Caco-2 (cell line): Measurements from ENCODE around the gene MOV10L1. TPM values are rescaled to one million over a fixed set of nuclear protein-coding genes. Genes with fewer than 3 reads are reported as not detected.
"Not testable (repeated sequence)": the region's sequence is repeated elsewhere in the genome, so short reads cannot be mapped to it uniquely, and the experiment has no call there.

Experiments
- BruUV-seq: library from RNA; stranded (reverse); fragments of 400-500 nt; replicated peaks from 2 replicates; lab custom pipeline; 2021; lab: Mats Ljungman, UMichigan
- CTCF ChIA-PET: fragments of 300-600 bp; sonication (Branson Sonifier 250); formaldehyde crosslinking; loops from one replicate; lab custom pipeline; 2022; ENCODE audit warnings: antibody characterized with exemption; lab: Charles Lee
- POLR2A ChIA-PET: fragments of 300-600 bp; sonication (Branson Sonifier 250); formaldehyde crosslinking; loops from one replicate; lab custom pipeline; 2022; ENCODE audit warnings: antibody characterized with exemption; lab: Charles Lee
- DNase-seq, 2 experiments: peaks; one replicate each; pipeline versions ENCODE4 v3.0.0 to v3.0.0-alpha.2; 2020 to 2022
- H3K27me3 ChIP-seq: replicated peaks from 2 replicates; pipeline ENCODE4 v1.6.0; 2011; ENCODE audit warnings: low read length; ENCODE audit not compliant: control insufficient read depth, insufficient read depth
- H3K36me3 ChIP-seq: 2 replicates; pipeline ENCODE4 v1.5.1; 2011; ENCODE audit warnings: low read length; ENCODE audit not compliant: control insufficient read depth, insufficient read depth
- H3K4me1 ChIP-seq: fragments of 250-450 bp; sonication (Bioruptor Pico); 2 replicates; pipeline ENCODE4 v1.5.1; 2020; ENCODE audit warnings: mild to moderate bottlenecking
- H3K4me3 ChIP-seq: 2 replicates; pipeline ENCODE4 v1.5.1; 2011; ENCODE audit warnings: low read depth, mild to moderate bottlenecking, control low read depth, low read length
- H3K9me3 ChIP-seq: fragments of 250-450 bp; sonication (Bioruptor Pico); 2 replicates; pipeline ENCODE4 v1.5.1; 2020; ENCODE audit warnings: mild to moderate bottlenecking, moderate library complexity
- H3K27ac Mint-ChIP-seq: one replicate; pipeline ENCODE4 v1.8.0; 2022; ENCODE audit warnings: mixed read lengths; ENCODE audit not compliant: unreplicated experiment
- H3K27me3 Mint-ChIP-seq: one replicate; pipeline ENCODE4 v1.8.0; 2022; ENCODE audit warnings: mixed read lengths; ENCODE audit not compliant: insufficient read depth, unreplicated experiment
- H3K36me3 Mint-ChIP-seq: one replicate; pipeline ENCODE4 v1.8.0; 2022; ENCODE audit warnings: mild to moderate bottlenecking, mixed read lengths; ENCODE audit not compliant: insufficient read depth, unreplicated experiment
- H3K4me1 Mint-ChIP-seq: one replicate; pipeline ENCODE4 v1.8.0; 2022; ENCODE audit warnings: low read depth, mixed read lengths; ENCODE audit not compliant: unreplicated experiment
- H3K4me3 Mint-ChIP-seq: one replicate; pipeline ENCODE4 v1.8.0; 2022; ENCODE audit warnings: mild to moderate bottlenecking, moderate library complexity, mixed read lengths; ENCODE audit not compliant: unreplicated experiment
- H3K9me3 Mint-ChIP-seq: one replicate; pipeline ENCODE4 v1.8.0; 2022; ENCODE audit warnings: mixed read lengths; ENCODE audit not compliant: unreplicated experiment
- intact Hi-C: fragments of 100-400 bp; cut with micrococcal nuclease; formaldehyde crosslinking; loops from one replicate; pipeline ENCODE4 v1.10.0; 2022; ENCODE audit not compliant: unreplicated experiment
- total RNA-seq: library from RNA; stranded (reverse); gene quantifications from 2 replicates; pipeline ENCODE4 v1.2.3, GENCODE V29; 2022
- TF ChIP-seq, protein P1 (sequence below), 2 experiments: fragments of 200-600 bp in 1 of 2; IDR thresholded peaks; 1 replicate in 1 of 2; 2 replicates in 1 of 2; pipeline versions ENCODE4 v1.5.1 to v1.8.0; 2011 to 2022; ENCODE audit warnings: antibody characterized with exemption in 1 of 2, control low read depth in 1 of 2, inconsistent platforms in 1 of 2, low read depth in 1 of 2, low read length in 1 of 2, mild to moderate bottlenecking in 1 of 2, moderate library complexity in 1 of 2; ENCODE audit not compliant: insufficient read depth in 1 of 2, severe bottlenecking in 1 of 2, unreplicated experiment in 1 of 2

Gene MOV10L1
- total RNA-seq, 1 experiment from 2014 or later = not detected

DNA sequence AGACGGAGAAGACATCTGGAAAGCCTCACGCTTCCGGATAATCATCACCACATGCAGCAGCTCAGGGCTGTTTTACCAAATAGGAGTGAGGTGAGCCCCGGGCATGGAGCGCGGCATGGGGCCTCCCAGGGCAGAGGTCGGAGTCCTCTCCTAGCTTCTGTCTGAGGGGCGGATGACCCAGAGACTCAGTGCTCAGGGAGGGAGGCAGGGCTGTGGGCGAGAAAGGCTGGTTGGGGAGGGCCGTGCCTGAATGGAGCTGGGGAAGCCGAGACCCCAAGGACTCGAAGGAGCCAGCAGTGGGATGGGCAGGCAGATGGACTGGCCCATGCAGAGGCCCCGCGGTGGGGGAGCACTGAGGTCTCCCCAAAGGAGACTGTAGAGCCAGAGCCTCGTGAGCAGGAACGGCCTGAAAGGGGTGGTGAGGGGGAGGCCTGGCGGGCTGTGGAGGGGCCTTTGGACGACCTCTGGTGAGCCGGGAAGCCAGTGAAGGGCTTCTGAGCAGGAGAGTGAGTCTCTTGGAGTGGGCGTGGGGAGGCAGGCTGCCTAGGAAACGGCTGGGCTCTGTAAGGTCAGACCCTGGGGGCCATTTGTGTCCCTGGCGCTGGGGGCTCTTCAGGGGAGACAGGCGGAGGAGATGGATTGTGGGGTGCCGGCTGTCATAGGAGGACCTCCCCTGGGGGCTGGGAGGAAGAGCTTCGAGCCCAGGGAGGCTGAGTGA is 56.1 kb downstream of the MOV10L1 start:
- Mint-ChIP-seq H3K9me3 (no peaks in the 10 kb centered on the region), H3K36me3 (no peaks in the 10 kb centered on the region), H3K27ac (peak overlapping the region; percentile 61), H3K4me1 (peaks cover 23% of the 10 kb centered on the region), H3K4me3 (no peak overlapping the region), H3K27me3 (no peaks in the 10 kb centered on the region)
- TF ChIP-seq, protein P1, sequence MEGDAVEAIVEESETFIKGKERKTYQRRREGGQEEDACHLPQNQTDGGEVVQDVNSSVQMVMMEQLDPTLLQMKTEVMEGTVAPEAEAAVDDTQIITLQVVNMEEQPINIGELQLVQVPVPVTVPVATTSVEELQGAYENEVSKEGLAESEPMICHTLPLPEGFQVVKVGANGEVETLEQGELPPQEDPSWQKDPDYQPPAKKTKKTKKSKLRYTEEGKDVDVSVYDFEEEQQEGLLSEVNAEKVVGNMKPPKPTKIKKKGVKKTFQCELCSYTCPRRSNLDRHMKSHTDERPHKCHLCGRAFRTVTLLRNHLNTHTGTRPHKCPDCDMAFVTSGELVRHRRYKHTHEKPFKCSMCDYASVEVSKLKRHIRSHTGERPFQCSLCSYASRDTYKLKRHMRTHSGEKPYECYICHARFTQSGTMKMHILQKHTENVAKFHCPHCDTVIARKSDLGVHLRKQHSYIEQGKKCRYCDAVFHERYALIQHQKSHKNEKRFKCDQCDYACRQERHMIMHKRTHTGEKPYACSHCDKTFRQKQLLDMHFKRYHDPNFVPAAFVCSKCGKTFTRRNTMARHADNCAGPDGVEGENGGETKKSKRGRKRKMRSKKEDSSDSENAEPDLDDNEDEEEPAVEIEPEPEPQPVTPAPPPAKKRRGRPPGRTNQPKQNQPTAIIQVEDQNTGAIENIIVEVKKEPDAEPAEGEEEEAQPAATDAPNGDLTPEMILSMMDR (IDR thresholded peaks at IDR 0.05; ENCODE audit: insufficient read depth in 1 of 2, low read depth in 1 of 2, low read length in 1 of 2, severe bottlenecking in 1 of 2, unreplicated experiment in 1 of 2) = no peak
- CTCF ChIA-PET = interaction anchor here (0.6 kb wide), 1 partner anchor 65 kb away, joined by 6 read pairs; no protein-coding TSS in a partner anchor
- POLR2A ChIA-PET = no interaction called here
- Histone ChIP-seq H3K36me3 (no peaks in the 10 kb centered on the region), H3K4me3 (no peak overlapping the region), H3K27me3 (no peaks in the 10 kb centered on the region), H3K9me3 (no peaks in the 10 kb centered on the region), H3K4me1 (peaks cover 11% of the 10 kb centered on the region; the same call in 1 of the 2 replicates)
- intact Hi-C loops = loop anchor here (5.0 kb wide), 1 partner anchor 44 kb away; no protein-coding TSS in a partner anchor
- BruUV-seq = no TSS peak
- DNase-seq = no peak

DNA sequence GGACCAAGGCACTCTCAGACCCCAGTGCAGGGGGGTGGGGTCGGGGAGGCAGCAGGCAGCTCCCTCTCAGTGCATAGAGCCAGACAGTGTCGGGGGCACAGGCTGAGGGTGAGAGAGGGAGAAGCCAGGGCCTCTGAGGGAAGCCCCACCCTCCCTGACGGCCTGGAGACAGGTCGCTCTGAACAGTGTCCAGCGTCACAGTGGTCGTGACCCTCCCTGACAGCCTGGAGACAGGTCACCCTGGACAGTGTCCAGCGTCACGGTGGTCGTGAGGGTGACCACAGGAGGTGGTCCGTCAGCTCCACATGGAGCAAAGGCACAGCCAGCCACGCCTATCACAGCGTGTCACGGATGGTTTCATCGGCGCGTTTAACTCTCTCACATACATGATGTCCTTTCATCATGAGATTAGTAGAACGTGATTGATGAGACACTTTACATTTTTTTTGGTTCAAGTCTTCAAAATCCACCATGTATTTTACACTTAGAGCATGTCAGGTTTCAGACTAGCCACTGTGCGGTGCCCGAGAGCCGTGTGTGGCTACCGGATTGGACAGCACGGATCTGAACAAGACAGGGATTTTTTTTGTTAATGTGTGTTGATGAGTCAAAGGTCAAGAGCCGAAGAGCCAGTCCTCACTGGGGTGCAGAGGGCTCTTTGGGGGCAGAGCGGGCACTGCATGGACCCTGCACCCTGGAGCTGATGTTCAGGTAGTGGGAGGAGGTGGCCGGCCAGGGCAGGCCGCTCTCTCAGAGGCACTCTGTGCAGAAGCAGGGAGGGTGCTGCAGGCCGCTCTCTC is 56.8 kb downstream of the MOV10L1 start:
- Histone ChIP-seq H3K9me3 (no peaks in the 10 kb centered on the region), H3K36me3 (no peaks in the 10 kb centered on the region), H3K4me1 (peaks cover 11% of the 10 kb centered on the region; the same call in 1 of the 2 replicates), H3K4me3 (no peak overlapping the region), H3K27me3 (no peaks in the 10 kb centered on the region)
- Mint-ChIP-seq H3K36me3 (no peaks in the 10 kb centered on the region), H3K9me3 (no peaks in the 10 kb centered on the region), H3K4me3 (peak overlapping the region; percentile 32), H3K4me1 (peaks cover 23% of the 10 kb centered on the region), H3K27ac (peak overlapping the region; percentile 29), H3K27me3 (no peaks in the 10 kb centered on the region)
- peak; percentile 64 to 66 for DNase-seq
- BruUV-seq = no TSS peak
- TF ChIP-seq, protein P1 (IDR thresholded peaks at IDR 0.05; ENCODE audit: insufficient read depth in 1 of 2, low read depth in 1 of 2, low read length in 1 of 2, severe bottlenecking in 1 of 2, unreplicated experiment in 1 of 2) = peak; percentile 49 to 60
- ChIA-PET CTCF (interaction anchor here (0.6 kb wide), 1 partner anchor 66 kb away, joined by 6 read pairs; no protein-coding TSS in a partner anchor), POLR2A (no interaction called here)
- intact Hi-C loops = loop anchor here (5.0 kb wide), 1 partner anchor 44 kb away; no protein-coding TSS in a partner anchor

DNA sequence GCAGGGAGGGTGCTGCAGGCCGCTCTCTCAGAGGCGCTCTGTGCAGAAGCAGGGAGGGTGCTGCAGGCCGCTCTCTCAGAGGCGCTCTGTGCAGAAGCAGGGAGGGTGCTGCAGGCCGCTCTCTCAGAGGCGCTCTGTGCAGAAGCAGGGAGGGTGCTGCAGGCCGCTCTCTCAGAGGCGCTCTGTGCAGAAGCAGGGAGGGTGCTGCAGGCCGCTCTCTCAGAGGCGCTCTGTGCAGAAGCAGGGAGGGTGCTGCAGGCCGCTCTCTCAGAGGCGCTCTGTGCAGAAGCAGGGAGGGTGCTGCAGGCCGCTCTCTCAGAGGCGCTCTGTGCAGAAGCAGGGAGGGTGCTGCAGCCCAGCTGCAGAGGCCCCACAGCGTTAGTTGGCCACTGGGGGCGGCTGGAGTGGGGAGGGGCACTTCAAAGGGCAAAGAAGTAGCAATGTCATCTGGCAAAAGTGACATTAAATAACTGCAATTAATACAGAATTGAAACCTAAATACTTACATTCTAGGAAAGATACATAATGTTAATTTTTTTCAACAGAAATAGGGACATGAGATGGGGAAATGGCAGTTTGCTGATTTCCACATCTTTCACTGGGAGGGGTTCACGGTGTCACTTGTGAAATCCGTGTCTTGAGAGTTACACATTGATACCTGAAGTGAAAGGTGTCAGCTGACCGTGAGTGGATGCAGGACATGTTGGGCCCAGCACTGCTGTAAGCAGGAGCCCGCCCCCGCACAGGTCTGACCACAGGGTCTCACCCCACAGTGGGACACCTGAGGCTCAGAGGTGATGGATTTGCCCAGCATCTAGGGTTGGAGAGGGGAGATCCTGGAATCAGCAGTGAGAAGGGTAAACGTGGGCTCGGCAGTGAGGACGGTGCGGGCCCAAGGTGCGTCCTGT is 57.7 kb downstream of the MOV10L1 start:
- H3K4me3 Mint-ChIP-seq = peak overlapping the region; percentile 32
- H3K4me1 ChIP-seq, H3K27me3 ChIP-seq, H3K4me3 ChIP-seq, H3K27me3 Mint-ChIP-seq, H3K9me3 Mint-ChIP-seq, H3K36me3 Mint-ChIP-seq, POLR2A ChIA-PET, DNase-seq, H3K36me3 ChIP-seq, H3K9me3 ChIP-seq, BruUV-seq: not testable (repeated sequence)
- peaks cover 15% of the 10 kb centered on the region for H3K4me1 Mint-ChIP-seq
- CTCF ChIA-PET = interaction anchor here (0.7 kb wide), 1 partner anchor 18 kb away, joined by 3 read pairs; no protein-coding TSS in a partner anchor
- H3K27ac Mint-ChIP-seq = peak overlapping the region; percentile 29
- intact Hi-C loops = loop anchor here (5.0 kb wide), 1 partner anchor 45 kb away; no protein-coding TSS in a partner anchor
